A673 (cell line): ENCODE measurements around the gene OSBPL6. TPM values are rescaled to one million over a fixed set of nuclear protein-coding genes. Genes with fewer than 3 reads are reported as not detected.
"Not testable (repeated sequence)": the region's sequence is repeated elsewhere in the genome, so short reads cannot be mapped to it uniquely, and the experiment has no call there.

Experiments used
- BruUV-seq: library from RNA; stranded (reverse); fragments of 400-500 nt; replicated peaks from 2 replicates; lab custom pipeline; 2021; lab: Mats Ljungman, UMichigan
- CTCF ChIA-PET: fragments of 300-600 bp; sonication (Branson Sonifier 250); formaldehyde crosslinking; loops from one replicate; lab custom pipeline; 2022; ENCODE audit warnings: antibody characterized with exemption; lab: Charles Lee
- POLR2A ChIA-PET: fragments of 300-600 bp; sonication (Branson Sonifier 250); formaldehyde crosslinking; loops from one replicate; lab custom pipeline; 2022; ENCODE audit warnings: antibody characterized with exemption; ENCODE audit not compliant: low non-redundant PET; lab: Charles Lee
- DNase-seq: peaks from one replicate; pipeline ENCODE4 v3.0.0-alpha.2; 2015; ENCODE audit warnings: low spot score
- H3K27ac ChIP-seq: fragments of 200-600 bp; sonication (generic); 2 replicates; pipeline ENCODE4 v1.5.1; 2016; ENCODE audit warnings: mixed run types, low read depth, mild to moderate bottlenecking, mixed read lengths, antibody characterized with exemption, low read length; ENCODE audit not compliant: poor library complexity, severe bottlenecking
- H3K27me3 ChIP-seq: fragments of 200-600 bp; sonication (generic); replicated peaks from 2 replicates; pipeline ENCODE4 v1.6.1; 2017; ENCODE audit warnings: mixed run types, low read depth, mild to moderate bottlenecking, mixed read lengths, antibody characterized with exemption, low read length; ENCODE audit not compliant: insufficient read depth, poor library complexity
- H3K36me3 ChIP-seq: fragments of 200-600 bp; sonication (generic); 2 replicates; pipeline ENCODE4 v1.6.1; 2016; ENCODE audit warnings: mixed run types, mild to moderate bottlenecking, mixed read lengths, antibody characterized with exemption, low read length; ENCODE audit not compliant: insufficient read depth, poor library complexity, severe bottlenecking
- H3K4me1 ChIP-seq: fragments of 200-600 bp; sonication (generic); 2 replicates; pipeline ENCODE4 v1.6.1; 2017; ENCODE audit warnings: mixed run types, mild to moderate bottlenecking, mixed read lengths, antibody characterized with exemption, low read length; ENCODE audit not compliant: insufficient read depth, poor library complexity, severe bottlenecking
- H3K4me3 ChIP-seq: fragments of 200-600 bp; sonication (generic); 2 replicates; pipeline ENCODE4 v1.5.1; 2016; ENCODE audit warnings: low read depth, mixed run types, mild to moderate bottlenecking, mixed read lengths, low read length; ENCODE audit not compliant: poor library complexity, severe bottlenecking
- H3K9me3 ChIP-seq: fragments of 200-600 bp; sonication (generic); 2 replicates; pipeline ENCODE4 v1.6.1; 2016; ENCODE audit warnings: mixed run types, low read depth, mild to moderate bottlenecking, mixed read lengths, antibody characterized with exemption, low read length; ENCODE audit not compliant: poor library complexity, severe bottlenecking
- EZH2 ChIP-seq: fragments of 200-600 bp; sonication (generic); IDR thresholded peaks from 2 replicates; pipeline ENCODE4 v1.6.1; 2017; ENCODE audit warnings: borderline replicate concordance, low read depth, mild to moderate bottlenecking, mixed read lengths, antibody characterized with exemption, low read length; ENCODE audit not compliant: poor library complexity, severe bottlenecking
- intact Hi-C: fragments of 100-400 bp; cut with micrococcal nuclease; formaldehyde crosslinking; loops from one replicate; pipeline ENCODE4 v1.10.0; 2022; ENCODE audit not compliant: unreplicated experiment
- total RNA-seq: library from RNA; stranded (reverse); gene quantifications from 2 replicates; pipeline ENCODE4 v1.2.3, GENCODE V29; 2021
- TF ChIP-seq, protein P1 (sequence below): fragments of 300-800, 200-600 bp; sonication (generic); conservative IDR thresholded peaks from 2 replicates; pipeline ENCODE4 v1.5.1; 2017; ENCODE audit warnings: low read depth, mild to moderate bottlenecking, antibody characterized with exemption, low read length, moderate library complexity, mixed read lengths

The OSBPL6 gene
- total RNA-seq, 1 experiment from 2014 or later = 19.3 TPM

DNA sequence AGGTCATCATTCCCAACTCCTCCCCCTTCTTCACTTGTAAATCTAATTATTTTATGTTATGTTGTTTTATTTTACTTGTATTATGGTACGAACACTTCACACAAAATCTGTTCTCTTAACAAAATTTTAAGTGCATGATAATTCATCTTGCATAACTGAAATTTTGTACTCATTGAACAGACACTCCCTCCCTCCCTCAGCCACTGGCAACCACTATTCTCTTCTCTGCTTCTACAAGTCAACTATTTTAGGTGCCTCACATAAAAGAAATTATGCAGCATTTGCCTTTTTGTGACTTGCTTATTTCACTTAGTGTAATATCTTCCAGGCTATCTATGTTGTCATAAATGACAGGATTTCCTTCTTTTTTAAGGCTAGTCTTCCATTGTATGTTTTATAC lies 30.4 kb upstream of the OSBPL6 start:
- BruUV-seq = no TSS peak
- POLR2A ChIA-PET = no interaction called here
- no peaks in the 10 kb centered on the region for H3K9me3 ChIP-seq
- no peaks in the 10 kb centered on the region for H3K4me1 ChIP-seq
- no peaks in the 10 kb centered on the region for H3K27me3 ChIP-seq
- H3K27ac ChIP-seq = no peak overlapping the region
- CTCF ChIA-PET = no interaction called here
- H3K36me3 ChIP-seq = no peaks in the 10 kb centered on the region
- TF ChIP-seq, protein P1, sequence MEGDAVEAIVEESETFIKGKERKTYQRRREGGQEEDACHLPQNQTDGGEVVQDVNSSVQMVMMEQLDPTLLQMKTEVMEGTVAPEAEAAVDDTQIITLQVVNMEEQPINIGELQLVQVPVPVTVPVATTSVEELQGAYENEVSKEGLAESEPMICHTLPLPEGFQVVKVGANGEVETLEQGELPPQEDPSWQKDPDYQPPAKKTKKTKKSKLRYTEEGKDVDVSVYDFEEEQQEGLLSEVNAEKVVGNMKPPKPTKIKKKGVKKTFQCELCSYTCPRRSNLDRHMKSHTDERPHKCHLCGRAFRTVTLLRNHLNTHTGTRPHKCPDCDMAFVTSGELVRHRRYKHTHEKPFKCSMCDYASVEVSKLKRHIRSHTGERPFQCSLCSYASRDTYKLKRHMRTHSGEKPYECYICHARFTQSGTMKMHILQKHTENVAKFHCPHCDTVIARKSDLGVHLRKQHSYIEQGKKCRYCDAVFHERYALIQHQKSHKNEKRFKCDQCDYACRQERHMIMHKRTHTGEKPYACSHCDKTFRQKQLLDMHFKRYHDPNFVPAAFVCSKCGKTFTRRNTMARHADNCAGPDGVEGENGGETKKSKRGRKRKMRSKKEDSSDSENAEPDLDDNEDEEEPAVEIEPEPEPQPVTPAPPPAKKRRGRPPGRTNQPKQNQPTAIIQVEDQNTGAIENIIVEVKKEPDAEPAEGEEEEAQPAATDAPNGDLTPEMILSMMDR = no peak
- TF ChIP-seq EZH2 = no peak
- no peak overlapping the region for H3K4me3 ChIP-seq
- no peak for DNase-seq
- intact Hi-C loops = no loop called here

DNA sequence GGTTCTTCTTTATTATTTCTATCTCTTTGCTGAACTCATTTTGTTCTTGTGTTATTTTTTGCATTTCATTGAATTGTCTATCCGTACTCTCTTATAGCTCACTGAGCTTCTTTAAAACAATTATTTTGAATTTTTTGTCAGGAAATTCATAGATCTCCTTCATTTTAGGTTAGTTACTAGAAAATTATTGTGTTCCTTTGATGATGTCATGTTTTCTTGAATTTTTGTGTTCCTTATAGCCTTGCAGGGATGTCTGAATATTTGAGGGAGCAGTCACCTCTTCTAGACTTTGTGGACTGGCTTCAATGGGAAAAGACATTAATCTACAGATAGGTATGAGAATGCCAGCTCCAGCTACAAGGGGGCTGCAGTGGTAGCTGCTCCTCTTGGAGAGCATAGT lies 20.7 kb upstream of the OSBPL6 start:
- intact Hi-C loops = no loop called here
- no peaks in the 10 kb centered on the region for H3K27me3 ChIP-seq
- no peaks in the 10 kb centered on the region for H3K36me3 ChIP-seq
- TF ChIP-seq, protein P1 = no peak
- H3K4me1 ChIP-seq = no peaks in the 10 kb centered on the region
- DNase-seq = no peak
- ChIA-PET CTCF (interaction anchor here (0.9 kb wide), 1 partner anchor 58 kb away, joined by 3 read pairs; no protein-coding TSS in a partner anchor), POLR2A (no interaction called here)
- no peak overlapping the region for H3K27ac ChIP-seq
- no peaks in the 10 kb centered on the region for H3K9me3 ChIP-seq
- no TSS peak for BruUV-seq
- no peak overlapping the region for H3K4me3 ChIP-seq

DNA sequence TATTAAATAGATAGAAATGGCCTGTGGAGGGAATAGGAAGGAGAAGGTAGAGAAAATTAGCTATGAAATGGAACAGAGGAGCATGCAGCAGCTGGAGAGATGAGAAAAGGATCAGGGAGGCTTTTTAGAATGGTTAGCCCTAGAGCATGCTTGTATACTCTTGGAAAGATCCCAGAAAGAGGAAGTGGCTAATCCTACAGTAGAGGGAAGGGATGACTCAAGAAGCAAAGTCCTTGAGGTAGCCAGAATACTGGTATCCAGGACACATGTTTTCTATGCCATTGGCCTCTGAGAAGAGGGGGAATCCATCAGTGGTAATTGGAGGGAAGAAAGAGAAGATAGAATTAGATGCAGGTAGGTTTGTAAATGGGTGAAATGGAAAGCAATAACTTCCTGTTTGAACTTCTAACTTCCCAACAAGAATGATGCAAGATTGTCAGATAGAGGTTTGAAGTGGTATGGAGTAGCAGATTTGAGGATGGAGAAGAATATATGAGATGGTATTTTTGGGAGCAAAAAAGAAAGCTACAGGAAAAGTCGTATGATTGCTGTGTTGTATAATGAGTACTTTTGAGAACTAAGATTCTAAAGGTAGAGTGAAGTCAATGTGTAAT lies 17.1 kb upstream of the OSBPL6 start:
- no TSS peak for BruUV-seq
- CTCF ChIA-PET = no interaction called here
- intact Hi-C loops = no loop called here
- H3K36me3 ChIP-seq = no peaks in the 10 kb centered on the region
- no peaks in the 10 kb centered on the region for H3K9me3 ChIP-seq
- no peak overlapping the region for H3K4me3 ChIP-seq
- no peaks in the 10 kb centered on the region for H3K27me3 ChIP-seq
- DNase-seq = no peak
- H3K27ac ChIP-seq = no peak overlapping the region
- H3K4me1 ChIP-seq = no peaks in the 10 kb centered on the region
- TF ChIP-seq EZH2 = no peak
- TF ChIP-seq, protein P1 = no peak
- POLR2A ChIA-PET = no interaction called here

DNA sequence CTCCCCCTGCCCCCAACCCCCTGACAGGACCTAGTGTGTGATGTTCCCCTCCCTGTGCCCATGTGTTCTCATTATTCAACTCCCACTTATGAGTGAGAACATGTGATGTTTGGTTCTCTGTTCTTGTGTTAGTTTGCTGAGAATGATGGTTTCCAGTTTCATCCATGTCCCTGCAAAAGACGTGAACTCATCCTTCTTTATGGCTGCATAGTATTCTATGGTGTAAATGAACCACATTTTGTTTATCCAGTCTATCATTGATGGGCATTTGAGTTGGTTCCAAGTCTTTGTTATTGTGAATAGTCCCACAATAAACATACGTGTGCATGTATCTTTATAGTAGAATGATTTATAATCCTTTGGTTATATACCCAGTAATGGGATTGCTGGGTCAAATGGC lies 13.7 kb upstream of the OSBPL6 start:
- H3K4me3 ChIP-seq, H3K27me3 ChIP-seq, CTCF ChIA-PET, H3K27ac ChIP-seq, intact Hi-C loops, H3K9me3 ChIP-seq, BruUV-seq, POLR2A ChIA-PET, H3K4me1 ChIP-seq, DNase-seq, H3K36me3 ChIP-seq: not testable (repeated sequence)
